Upper lobe of right lung (tissue), 1 donor: ENCODE results near the gene RBFOX1. TPM values are rescaled to one million over a fixed set of nuclear protein-coding genes. Genes with fewer than 3 reads are reported as not detected.

ENCODE experiments used
- ATAC-seq: fragments of 200-7000 bp; cut with Tn5 transposase; one replicate; pipeline ENCODE4 v1.9.1; 2020; ENCODE audit warnings: mild to moderate bottlenecking, moderate library complexity
- DNase-seq: peaks from one replicate; pipeline ENCODE4 v3.0.0-alpha.2; 2020
- H3K27ac ChIP-seq: fragments of 200-600 bp; one replicate; pipeline ENCODE4 v1.8.0; 2022
- H3K27me3 ChIP-seq: fragments of 200-600 bp; one replicate; pipeline ENCODE4 v1.8.0; 2022; ENCODE audit warnings: mild to moderate bottlenecking
- H3K36me3 ChIP-seq: fragments of 200-600 bp; one replicate; pipeline ENCODE4 v1.8.0; 2022
- H3K4me1 ChIP-seq: fragments of 200-600 bp; one replicate; pipeline ENCODE4 v1.8.0; 2022
- H3K4me3 ChIP-seq: fragments of 200-600 bp; one replicate; pipeline ENCODE4 v1.8.0; 2022; ENCODE audit warnings: mild to moderate bottlenecking
- H3K9me3 ChIP-seq: fragments of 200-600 bp; one replicate; pipeline ENCODE4 v1.8.0; 2022
- CTCF ChIP-seq: fragments of 200-600 bp; IDR thresholded peaks from one replicate; pipeline ENCODE4 v1.8.0; 2022; ENCODE audit warnings: antibody characterized with exemption
- intact Hi-C: fragments of 100-400 bp; cut with DNase I; formaldehyde crosslinking; loops from one replicate; pipeline ENCODE4 v1.11.0; 2022
- total RNA-seq: library from RNA; stranded (reverse); fragmentation: NEBNext Ultra II Directional; extraction: Animal tissue kit (Norgen Biotek cat#: 25700); gene quantifications from one replicate; pipeline ENCODE4 v1.2.1, GENCODE V29; 2021
- donor health status: DM: no; HTN: yes; CAD: no; lungs with severe emphysema.

The RBFOX1 gene
- total RNA-seq, 1 donor from 2014 or later, result not detected

GRCh38 chr16:7731141-7731540, 398.5 kb downstream of the RBFOX1 start:
- Histone ChIP-seq H3K36me3 (no peaks in the 10 kb centered on the region), H3K27me3 (no peaks in the 10 kb centered on the region), H3K4me3 (no peak overlapping the region), H3K9me3 (no peaks in the 10 kb centered on the region), H3K4me1 (no peaks in the 10 kb centered on the region), H3K27ac (no peak overlapping the region)
- TF ChIP-seq CTCF, result no peak
- ATAC-seq (no peak), DNase-seq (no peak)
- intact Hi-C loops, result no loop called here

- TF ChIP-seq CTCF, result no peak
- no peak overlapping the region for H3K4me3 ChIP-seq
Measured at GRCh38 chr16:7736138-7736665, 403.6 kb downstream of the RBFOX1 start.

GRCh38 chr16:7742626-7743025, 410.0 kb downstream of the RBFOX1 start:
- Histone ChIP-seq H3K4me3 (no peak overlapping the region), H3K4me1 (no peaks in the 10 kb centered on the region), H3K27me3 (no peaks in the 10 kb centered on the region), H3K36me3 (no peaks in the 10 kb centered on the region), H3K27ac (no peak overlapping the region), H3K9me3 (no peaks in the 10 kb centered on the region)
- TF ChIP-seq CTCF, result no peak
- no peak for DNase-seq
- intact Hi-C loops, result no loop called here
- ATAC-seq, result no peak

More at GRCh38 chr16:7736138-7736665, 403.6 kb downstream of the RBFOX1 start:
- Histone ChIP-seq H3K9me3 (no peaks in the 10 kb centered on the region), H3K4me1 (no peaks in the 10 kb centered on the region), H3K36me3 (no peaks in the 10 kb centered on the region), H3K27ac (no peak overlapping the region), H3K27me3 (no peaks in the 10 kb centered on the region)
- ATAC-seq (no peak), DNase-seq (no peak)
- intact Hi-C loops, result no loop called here

- no peaks in the 10 kb centered on the region for H3K27me3 ChIP-seq
- H3K36me3 ChIP-seq, result no peaks in the 10 kb centered on the region
- DNase-seq (no peak), ATAC-seq (no peak)
- no peaks in the 10 kb centered on the region for H3K4me1 ChIP-seq
- TF ChIP-seq CTCF, result no peak
- H3K4me3 ChIP-seq, result no peak overlapping the region
- no peaks in the 10 kb centered on the region for H3K9me3 ChIP-seq
- no peak overlapping the region for H3K27ac ChIP-seq
- intact Hi-C loops, result no loop called here
Measured at GRCh38 chr16:7744546-7745264, 412.1 kb downstream of the RBFOX1 start.

GRCh38 chr16:7745276-7745675, 412.6 kb downstream of the RBFOX1 start:
- no peak overlapping the region for H3K27ac ChIP-seq
- TF ChIP-seq CTCF, result no peak
- H3K4me3 ChIP-seq, result no peak overlapping the region
- H3K4me1 ChIP-seq, result no peaks in the 10 kb centered on the region
- no peaks in the 10 kb centered on the region for H3K9me3 ChIP-seq
- ATAC-seq (no peak), DNase-seq (no peak)
- intact Hi-C loops, result no loop called here
- no peaks in the 10 kb centered on the region for H3K27me3 ChIP-seq
- H3K36me3 ChIP-seq, result no peaks in the 10 kb centered on the region
